ENCODE measurements around the gene WDR5B.

GRCh38 chr3:122430371-122430770, 14.5 kb upstream of the WDR5B start:
- no peak for TF ChIP-seq ELK1 (IDR thresholded peaks at IDR 0.05; ENCODE audit: borderline replicate concordance, low read depth, low read length)
- no peak for TF ChIP-seq SMC3 (IDR thresholded peaks at IDR 0.05; ENCODE audit: low read depth, low read length)
- no peak for TF ChIP-seq RAD21 (IDR thresholded peaks at IDR 0.05; ENCODE audit: low read length)
- no peak for TF ChIP-seq CTCF (conservative IDR thresholded peaks at IDR 0.05; ENCODE audit: low read depth, low read length)
- no peak for TF ChIP-seq POLR2A (IDR thresholded peaks at IDR 0.05; ENCODE audit: low read depth, low read length)
- TF ChIP-seq CEBPB (IDR thresholded peaks at IDR 0.05; ENCODE audit: low read depth, low read length), result no peak
- TF ChIP-seq MAFK (IDR thresholded peaks at IDR 0.05; ENCODE audit: low read depth, low read length), result no peak
- no peak for TF ChIP-seq MAZ (IDR thresholded peaks at IDR 0.05; ENCODE audit: borderline replicate concordance, low read depth, low read length)
- no peak for TF ChIP-seq MXI1 (IDR thresholded peaks at IDR 0.05; ENCODE audit: borderline replicate concordance, low read depth, low read length)
- TF ChIP-seq CHD1 (IDR thresholded peaks at IDR 0.05; ENCODE audit: low read depth, low read length), result no peak
